ENCODE results near the gene PRKG1. TPM values are rescaled to one million over a fixed set of nuclear protein-coding genes. Genes with fewer than 3 reads are reported as not detected.

The PRKG1 gene
- total RNA-seq, 1 experiment from 2014 or later = 10.4 TPM

DNA sequence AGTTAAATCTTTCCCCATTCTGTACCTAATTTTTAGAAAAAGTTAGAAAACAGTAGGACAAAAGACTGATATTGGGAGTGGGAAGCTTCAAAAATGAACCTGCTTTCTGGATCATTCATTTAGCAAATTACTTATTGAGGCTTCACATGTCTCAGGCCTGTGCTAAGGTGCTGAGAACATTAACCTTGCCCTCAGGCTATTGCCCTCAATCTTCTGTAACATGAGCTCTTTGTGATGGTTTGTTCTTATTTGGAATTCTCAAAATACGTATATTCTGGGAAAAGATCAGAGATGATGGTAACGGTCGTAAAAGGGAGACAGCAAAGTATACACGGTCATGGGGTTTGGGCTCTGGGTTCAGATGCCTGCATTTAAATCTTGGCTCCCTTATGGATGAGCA is 39.5 kb upstream of the PRKG1 start:
- Histone ChIP-seq H3K4me2 (ENCODE audit: insufficient read depth, insufficient read length, low read length) (no peak overlapping the region), H3K79me1 (ENCODE audit: insufficient read depth, low read depth, low read length, poor library complexity, severe bottlenecking) (no peaks in the 10 kb centered on the region), H3K4ac (ENCODE audit: low read depth, low read length) (no peak overlapping the region), H3K4me1 (ENCODE audit: insufficient read depth, low read length) (peaks cover 13% of the 10 kb centered on the region), H3K79me2 (ENCODE audit: insufficient read depth, low read length) (no peaks in the 10 kb centered on the region), H3K23me2 (ENCODE audit: insufficient read length, low read depth, low read length, poor library complexity, severe bottlenecking) (no peaks in the 10 kb centered on the region), H3K27ac (ENCODE audit: insufficient read length, low read depth, low read length) (no peak overlapping the region), H3K23ac (ENCODE audit: insufficient read length, low read depth, low read length) (no peak overlapping the region), H4K20me1 (ENCODE audit: control insufficient read depth, insufficient read depth, insufficient read length) (no peaks in the 10 kb centered on the region), H3K9me3 (ENCODE audit: control insufficient read depth, low read depth, low read length) (no peaks in the 10 kb centered on the region), H2AK5ac (ENCODE audit: insufficient read length, low read length) (no peak overlapping the region), H4K91ac (ENCODE audit: insufficient read length, low read depth, low read length) (no peak overlapping the region), H2AFZ (ENCODE audit: low read length) (no peak overlapping the region), H3K14ac (ENCODE audit: insufficient read depth, low read length) (no peak overlapping the region), H2BK20ac (ENCODE audit: low read depth, low read length, poor library complexity, severe bottlenecking) (no peak overlapping the region), H4K8ac (replicated peaks; ENCODE audit: insufficient read length, low read depth, low read length) (no peak overlapping the region), H2BK5ac (ENCODE audit: insufficient read length, low read length) (no peak overlapping the region), H3K9ac (ENCODE audit: extremely low read depth, insufficient read length, low read length) (no peak overlapping the region), H3K27me3 (ENCODE audit: insufficient read depth, low read length) (no peaks in the 10 kb centered on the region), H2BK15ac (ENCODE audit: low read depth, low read length) (no peak overlapping the region), H3K56ac (ENCODE audit: insufficient read length, low read depth, low read length) (no peak overlapping the region), H4K5ac (ENCODE audit: insufficient read length, low read depth, low read length) (no peak overlapping the region), H3T11ph (ENCODE audit: low read length) (no peak overlapping the region), H2BK120ac (ENCODE audit: low read depth, low read length, poor library complexity, severe bottlenecking) (peak overlapping the region; percentile 23), H2BK12ac (ENCODE audit: insufficient read length, low read depth, low read length) (no peak overlapping the region), H3K18ac (ENCODE audit: insufficient read length, low read depth, low read length) (no peak overlapping the region)
- H3K27ac Mint-ChIP-seq = peak overlapping the region in 1 of 3 experiments; percentile 37; a peak in 2 of 7 replicates
- peaks cover 33 to 40% of the 10 kb centered on the region in 2 experiments for H3K4me1 Mint-ChIP-seq
- no CpG with 5 or more reads among the region's 4 CpGs for WGBS (ENCODE audit: extremely low coverage, insufficient read length, low lambda C conversion rate)
- H3K36me3 Mint-ChIP-seq (ENCODE audit: insufficient read depth in 1 of 3, low read depth in 3 of 3) = no peaks in the 10 kb centered on the region
- no peaks in the 10 kb centered on the region; a peak in 1 of 5 replicates for H3K9me3 Mint-ChIP-seq
- no peaks in the 10 kb centered on the region for H3K27me3 Mint-ChIP-seq (ENCODE audit: low read depth)
- H3K4me3 Mint-ChIP-seq = no peak overlapping the region
- TF ChIP-seq, protein P1, sequence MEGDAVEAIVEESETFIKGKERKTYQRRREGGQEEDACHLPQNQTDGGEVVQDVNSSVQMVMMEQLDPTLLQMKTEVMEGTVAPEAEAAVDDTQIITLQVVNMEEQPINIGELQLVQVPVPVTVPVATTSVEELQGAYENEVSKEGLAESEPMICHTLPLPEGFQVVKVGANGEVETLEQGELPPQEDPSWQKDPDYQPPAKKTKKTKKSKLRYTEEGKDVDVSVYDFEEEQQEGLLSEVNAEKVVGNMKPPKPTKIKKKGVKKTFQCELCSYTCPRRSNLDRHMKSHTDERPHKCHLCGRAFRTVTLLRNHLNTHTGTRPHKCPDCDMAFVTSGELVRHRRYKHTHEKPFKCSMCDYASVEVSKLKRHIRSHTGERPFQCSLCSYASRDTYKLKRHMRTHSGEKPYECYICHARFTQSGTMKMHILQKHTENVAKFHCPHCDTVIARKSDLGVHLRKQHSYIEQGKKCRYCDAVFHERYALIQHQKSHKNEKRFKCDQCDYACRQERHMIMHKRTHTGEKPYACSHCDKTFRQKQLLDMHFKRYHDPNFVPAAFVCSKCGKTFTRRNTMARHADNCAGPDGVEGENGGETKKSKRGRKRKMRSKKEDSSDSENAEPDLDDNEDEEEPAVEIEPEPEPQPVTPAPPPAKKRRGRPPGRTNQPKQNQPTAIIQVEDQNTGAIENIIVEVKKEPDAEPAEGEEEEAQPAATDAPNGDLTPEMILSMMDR (conservative IDR thresholded peaks at IDR 0.05) = no peak
- no peak for DNase-seq

All from H9 (cell line).